ENCODE measurements around the gene NAA35. TPM values are rescaled to one million over a fixed set of nuclear protein-coding genes. Genes with fewer than 3 reads are reported as not detected.

NAA35 gene
- polyA plus RNA-seq, 2 of the 4 experiments (the other 2 are of a cell fraction), result 24.9 to 42.4 TPM

GRCh38 chr9:85897848-85898247 lies 43.1 kb upstream of the NAA35 start:
- ChIA-PET POLR2A (no interaction called here), CTCF (interaction anchor here (0.6 kb wide), 1 partner anchor 1006 kb away, joined by 3 read pairs; no protein-coding TSS in a partner anchor)
- FAIRE-seq (no peak), DNase-seq (ENCODE audit: low read depth in 1 of 2, low spot score in 1 of 2) (no peak), ATAC-seq (no peak)
- no peaks in the 10 kb centered on the region for H3K4me1 ChIP-seq
- no peak overlapping the region for H3K4me2 ChIP-seq
- no peak overlapping the region for H3K4me3 ChIP-seq
- H3K27ac ChIP-seq, result no peak overlapping the region
- no peaks in the 10 kb centered on the region for H3K9me3 ChIP-seq
- no peak for TF ChIP-seq CEBPB (IDR thresholded peaks at IDR 0.05)
- TF ChIP-seq EP300 (IDR thresholded peaks at IDR 0.05), result no peak
- no peak for TF ChIP-seq REST (IDR thresholded peaks at IDR 0.05)
- TF ChIP-seq RFX5 (IDR thresholded peaks at IDR 0.05), result no peak
- TF ChIP-seq HDAC2 (IDR thresholded peaks at IDR 0.05), result no peak
- TF ChIP-seq HEYL (CRISPR knock-in tag; IDR thresholded peaks at IDR 0.05), result no peak
- 64% methylated on average over 4 of the region's 4 CpGs for WGBS (ENCODE audit: missing lambda C conversion rate)

GRCh38 chr9:85898332-85898731 lies 42.6 kb upstream of the NAA35 start:
- no peak for TF ChIP-seq REST (IDR thresholded peaks at IDR 0.05)
- no peak for TF ChIP-seq TFCP2L1 (CRISPR knock-in tag; IDR thresholded peaks at IDR 0.05)
- no peak for TF ChIP-seq RFX5 (IDR thresholded peaks at IDR 0.05)
- TF ChIP-seq MAZ (IDR thresholded peaks at IDR 0.05; ENCODE audit: borderline replicate concordance, low read depth, low read length), result no peak
- no peak for TF ChIP-seq CBX2 (IDR thresholded peaks at IDR 0.05; ENCODE audit: borderline replicate concordance, low read depth)
- no peak for TF ChIP-seq FOSB (CRISPR knock-in tag; IDR thresholded peaks at IDR 0.05)
- TF ChIP-seq KDM5A (IDR thresholded peaks at IDR 0.05), result no peak
- TF ChIP-seq RCOR1 (IDR thresholded peaks at IDR 0.05; ENCODE audit: low read depth, low read length), result no peak
- TF ChIP-seq CEBPB (IDR thresholded peaks at IDR 0.05), result no peak
- TF ChIP-seq JUNB (IDR thresholded peaks at IDR 0.05), result no peak
- TF ChIP-seq MAFK (IDR thresholded peaks at IDR 0.05; ENCODE audit: partially characterized antibody), result no peak
- no peak for TF ChIP-seq NFE2L2 (conservative IDR thresholded peaks at IDR 0.05; ENCODE audit: low read length)
- TF ChIP-seq CBX8 (IDR thresholded peaks at IDR 0.05), result no peak
- TF ChIP-seq HOXB13 (CRISPR knock-in tag; IDR thresholded peaks at IDR 0.05; ENCODE audit: low read depth), result no peak
- ChIA-PET POLR2A (no interaction called here), CTCF (interaction anchor here (0.6 kb wide), 1 partner anchor 1005 kb away, joined by 3 read pairs; no protein-coding TSS in a partner anchor)
- no peak for DNase-seq (ENCODE audit: low read depth in 1 of 2, low spot score in 1 of 2)
- Histone ChIP-seq H3K4me1 (no peaks in the 10 kb centered on the region), H3K4me3 (no peak overlapping the region), H3K27ac (no peak overlapping the region), H3K9me3 (no peaks in the 10 kb centered on the region), H3K4me2 (no peak overlapping the region)
- WGBS (ENCODE audit: missing lambda C conversion rate), result 79% methylated on average over 6 of the region's 6 CpGs
- no peak for FAIRE-seq
- ATAC-seq, result no peak

- CTCF ChIA-PET, result interaction anchor here (1.0 to 1.8 kb wide), 3 partner anchors 9 to 340 kb away, joined by 3 to 5 read pairs (median 3); no protein-coding TSS in a partner anchor
- no peak overlapping the region for H3K4me3 ChIP-seq
- ATAC-seq (no peak), DNase-seq (ENCODE audit: low read depth in 1 of 2, low spot score in 1 of 2) (no peak), FAIRE-seq (no peak)
- POLR2A ChIA-PET, result no interaction called here
- no peaks in the 10 kb centered on the region for H3K4me1 ChIP-seq
- no peaks in the 10 kb centered on the region for H3K9me3 ChIP-seq
- TF ChIP-seq HDAC2 (IDR thresholded peaks at IDR 0.05) (no peak), MAFK (IDR thresholded peaks at IDR 0.05; ENCODE audit: partially characterized antibody) (no peak), NFE2L2 (conservative IDR thresholded peaks at IDR 0.05; ENCODE audit: low read length) (no peak), JUN (IDR thresholded peaks at IDR 0.05) (no peak), CEBPB (IDR thresholded peaks at IDR 0.05) (no peak)
- WGBS (ENCODE audit: missing lambda C conversion rate), result 80% methylated on average over 16 of the region's 16 CpGs
- no peak overlapping the region for H3K4me2 ChIP-seq
- H3K27ac ChIP-seq, result no peak overlapping the region
These were observed 41.6 kb upstream of the NAA35 start for GRCh38 chr9:85899388-85899787.
